HAP-1 (cell line): Measurements from ENCODE around the gene ARRDC2.

ENCODE experiments used
- DNase-seq, 2 experiments: peaks; one replicate each; pipeline ENCODE4 v3.0.0-alpha.2; 2016 to 2020; ENCODE audit warnings: low spot score in 2 of 2
- H3K27me3 ChIP-seq: fragments of 250-450 bp; sonication (Bioruptor Pico); 2 replicates; pipeline ENCODE4 v1.5.1; 2020; ENCODE audit warnings: low read depth, mild to moderate bottlenecking, moderate library complexity
- H3K36me3 ChIP-seq: fragments of 250-450 bp; sonication (Bioruptor Pico); replicated peaks from 2 replicates; pipeline ENCODE4 v1.5.1; 2020; ENCODE audit warnings: mild to moderate bottlenecking
- H3K4me1 ChIP-seq: fragments of 250-450 bp; sonication (Bioruptor Pico); 2 replicates; pipeline ENCODE4 v1.5.1; 2020; ENCODE audit warnings: mild to moderate bottlenecking
- H3K4me3 ChIP-seq: fragments of 250-450 bp; sonication (Bioruptor Pico); 2 replicates; pipeline ENCODE4 v1.5.1; 2020; ENCODE audit warnings: mild to moderate bottlenecking, moderate library complexity
- H3K9me3 ChIP-seq: fragments of 250-450 bp; sonication (Bioruptor Pico); 2 replicates; pipeline ENCODE4 v1.5.1; 2020; ENCODE audit warnings: mild to moderate bottlenecking, moderate library complexity
- in situ Hi-C: fragments of 300-500 bp; cut with MboI; formaldehyde crosslinking; loops from 3 replicates; pipeline ENCODE4 v1.14.3; 2020; ENCODE audit warnings: low sequenced_read_pairs, inconsistent platforms, mixed read lengths

The ARRDC2 gene

DNA sequence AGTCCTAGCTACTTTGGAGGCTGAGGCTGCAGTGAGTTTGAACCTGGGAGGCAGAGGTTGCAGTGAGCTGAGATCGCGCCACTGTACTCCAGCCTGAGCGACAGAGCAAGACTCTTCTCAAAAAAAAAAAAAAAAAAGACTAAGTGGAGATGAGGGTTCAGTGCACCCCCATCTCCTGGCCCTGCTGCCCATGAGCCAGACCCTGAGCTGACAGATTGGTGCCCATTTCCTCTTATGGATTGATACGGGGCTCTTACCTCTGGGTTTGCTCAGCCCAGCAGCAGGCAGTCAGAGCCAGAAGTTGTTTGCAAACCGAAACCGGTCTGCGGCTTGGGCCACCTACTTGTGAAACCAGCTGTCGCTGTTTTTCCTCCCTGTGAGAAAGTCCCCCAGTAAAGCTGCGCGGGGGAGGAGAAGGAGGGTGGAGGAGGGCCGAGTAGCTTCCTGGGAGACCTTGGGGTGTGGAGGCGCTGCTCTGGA lies 36.9 kb downstream of the ARRDC2 start:
- no peaks in the 10 kb centered on the region for H3K36me3 ChIP-seq
- H3K4me3 ChIP-seq = no peak overlapping the region
- DNase-seq = no peak
- H3K9me3 ChIP-seq = no peaks in the 10 kb centered on the region
- in situ Hi-C loops = no loop called here
- no peaks in the 10 kb centered on the region for H3K4me1 ChIP-seq
- H3K27me3 ChIP-seq = 0 out of 2 replicates have a peak, but pooled peaks cover 4% of the 10 kb centered on the region

- Histone ChIP-seq H3K9me3 (no peaks in the 10 kb centered on the region), H3K27me3 (0 out of 2 replicates have a peak, but pooled peaks cover 4% of the 10 kb centered on the region), H3K36me3 (no peaks in the 10 kb centered on the region), H3K4me3 (no peak overlapping the region), H3K4me1 (no peaks in the 10 kb centered on the region)
- no peak for DNase-seq
- in situ Hi-C loops = no loop called here
These were observed 37.5 kb downstream of the ARRDC2 start for GRCh38 chr19:18045307-18046050.

DNA sequence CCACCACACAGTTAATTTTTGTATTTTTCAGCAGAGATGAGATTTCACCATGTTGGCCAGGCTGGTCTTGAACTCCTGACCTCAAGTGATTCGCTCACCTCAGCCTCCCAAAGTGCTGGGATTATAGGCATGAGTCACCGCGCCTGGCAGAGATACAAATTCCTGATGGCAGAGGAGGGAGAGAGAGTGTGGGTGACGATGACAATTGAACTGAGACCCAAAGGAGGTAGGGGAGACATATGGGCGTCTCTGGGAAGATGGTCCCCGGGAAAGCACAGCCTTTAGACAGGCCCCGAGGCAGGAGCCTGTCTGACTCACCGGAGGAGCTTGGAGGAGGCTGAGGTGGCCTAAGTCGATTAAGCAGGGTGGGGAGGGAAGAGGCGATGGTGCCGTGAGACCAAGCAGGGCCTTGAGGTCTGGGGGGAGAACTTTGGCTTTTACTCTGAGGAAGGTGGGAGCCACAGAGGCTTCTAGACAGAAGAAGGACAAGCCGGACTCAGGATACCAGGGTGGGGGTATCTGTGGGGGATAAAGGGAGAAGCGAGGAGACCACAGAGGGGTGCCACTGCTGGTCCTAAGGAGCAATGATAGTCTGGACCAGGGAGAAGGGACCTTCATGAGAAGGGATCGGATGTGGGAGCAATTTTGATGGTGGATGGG lies 38.2 kb downstream of the ARRDC2 start:
- DNase-seq = no peak
- Histone ChIP-seq H3K4me1 (no peaks in the 10 kb centered on the region), H3K36me3 (no peaks in the 10 kb centered on the region), H3K4me3 (no peak overlapping the region), H3K27me3 (0 out of 2 replicates have a peak, but pooled peaks cover 4% of the 10 kb centered on the region), H3K9me3 (no peaks in the 10 kb centered on the region)
- in situ Hi-C loops = no loop called here

DNA sequence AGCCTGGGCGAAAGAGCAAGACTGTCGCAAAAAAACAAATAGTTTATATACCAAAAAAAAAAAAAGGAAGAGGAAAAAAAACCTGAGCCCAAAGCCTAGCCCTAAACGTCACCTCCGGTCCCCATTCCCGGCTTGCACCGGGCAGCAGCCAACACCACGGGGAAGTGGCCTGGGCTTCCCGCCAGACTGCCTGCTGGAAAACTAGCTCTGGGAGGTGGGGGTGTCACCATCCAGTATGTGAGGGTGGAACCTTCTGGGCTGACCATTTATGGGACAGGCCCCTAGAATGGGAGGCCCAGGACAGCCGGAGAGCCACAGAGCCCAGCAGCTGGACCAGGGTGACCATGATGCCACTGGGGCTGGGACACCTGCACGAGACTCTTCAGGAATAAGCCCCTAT lies 41.4 kb downstream of the ARRDC2 start:
- DNase-seq = no peak
- Histone ChIP-seq H3K4me3 (no peak overlapping the region), H3K4me1 (peaks cover 3% of the 10 kb centered on the region), H3K27me3 (no peaks in the 10 kb centered on the region), H3K36me3 (no peaks in the 10 kb centered on the region), H3K9me3 (no peaks in the 10 kb centered on the region)
- in situ Hi-C loops = no loop called here

GRCh38 chr19:18051887-18052286 lies 43.9 kb downstream of the ARRDC2 start:
- H3K4me3 ChIP-seq = no peak overlapping the region
- no peaks in the 10 kb centered on the region for H3K9me3 ChIP-seq
- no peaks in the 10 kb centered on the region for H3K27me3 ChIP-seq
- H3K4me1 ChIP-seq = peaks cover 3% of the 10 kb centered on the region
- no peak for DNase-seq
- H3K36me3 ChIP-seq = no peaks in the 10 kb centered on the region
- in situ Hi-C loops = no loop called here

DNA sequence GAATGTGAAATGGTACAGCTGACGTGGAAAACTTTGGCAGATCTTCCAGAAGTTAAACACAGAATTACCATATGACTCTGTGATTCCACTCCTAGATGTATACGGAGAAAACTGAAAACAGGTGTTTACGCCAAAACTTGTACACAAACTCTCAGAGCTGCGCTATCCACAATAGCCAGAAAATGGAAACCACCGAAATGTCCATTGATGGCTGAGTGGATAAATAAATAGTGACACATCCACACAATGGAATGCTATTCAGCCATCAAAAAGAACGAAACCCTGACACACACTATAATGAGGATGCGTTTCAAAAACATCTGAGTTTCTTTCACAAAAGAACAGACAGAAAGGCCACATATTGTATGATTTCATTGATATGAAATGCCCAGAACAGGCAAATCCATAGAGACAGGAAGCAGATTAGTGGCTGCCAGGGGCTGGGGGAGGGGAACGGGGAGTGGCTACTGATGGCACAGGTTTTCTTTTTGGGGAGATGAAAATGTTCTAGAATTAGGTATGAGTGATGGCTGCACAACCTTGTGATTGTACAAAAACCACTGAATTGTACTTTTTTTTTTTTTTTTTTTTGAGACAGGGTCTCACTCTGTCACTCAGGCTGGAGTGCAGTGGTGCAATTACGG lies 45.7 kb downstream of the ARRDC2 start:
- Histone ChIP-seq H3K27me3 (no peaks in the 10 kb centered on the region), H3K4me3 (no peak overlapping the region), H3K36me3 (no peaks in the 10 kb centered on the region), H3K9me3 (no peaks in the 10 kb centered on the region), H3K4me1 (peaks cover 7% of the 10 kb centered on the region)
- no peak for DNase-seq
- in situ Hi-C loops = no loop called here

- in situ Hi-C loops = no loop called here
These were observed 48.0 kb downstream of the ARRDC2 start for GRCh38 chr19:18055967-18056366.

DNA sequence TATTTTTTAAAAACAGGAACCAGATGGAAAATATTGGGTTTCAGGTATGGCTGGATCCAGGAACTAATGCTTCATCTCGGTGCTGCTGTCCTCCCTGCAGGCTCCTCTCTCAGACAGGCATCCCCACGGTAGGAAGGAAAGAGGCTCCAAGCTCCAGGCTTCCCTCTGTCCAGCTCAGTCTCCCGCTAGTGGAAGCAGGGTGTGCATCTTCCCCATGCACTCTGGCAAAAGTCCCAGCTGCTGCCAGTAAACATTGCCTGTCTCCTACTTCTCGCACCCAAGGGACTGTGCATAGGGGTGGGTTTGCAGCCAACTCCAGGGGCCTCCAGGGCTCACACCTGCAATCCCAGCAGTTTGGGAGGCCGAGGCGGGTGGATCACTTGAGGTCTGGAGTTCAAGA lies 49.6 kb downstream of the ARRDC2 start:
- H3K36me3 ChIP-seq = no peaks in the 10 kb centered on the region
- H3K4me3 ChIP-seq = no peak overlapping the region
- DNase-seq = no peak
- no peaks in the 10 kb centered on the region for H3K27me3 ChIP-seq
- H3K9me3 ChIP-seq = no peaks in the 10 kb centered on the region
- H3K4me1 ChIP-seq = peaks cover 7% of the 10 kb centered on the region
- in situ Hi-C loops = no loop called here

More at GRCh38 chr19:18055967-18056366, 48.0 kb downstream of the ARRDC2 start:
- no peak for DNase-seq
- Histone ChIP-seq H3K4me1 (peaks cover 7% of the 10 kb centered on the region), H3K36me3 (no peaks in the 10 kb centered on the region), H3K9me3 (no peaks in the 10 kb centered on the region), H3K4me3 (no peak overlapping the region), H3K27me3 (no peaks in the 10 kb centered on the region)

- no peaks in the 10 kb centered on the region for H3K9me3 ChIP-seq
- H3K36me3 ChIP-seq = no peaks in the 10 kb centered on the region
- peak; percentile 77 to 87 for DNase-seq
- in situ Hi-C loops = no loop called here
- peak overlapping the region; percentile 24 for H3K4me3 ChIP-seq
- peaks cover 7% of the 10 kb centered on the region for H3K4me1 ChIP-seq
- H3K27me3 ChIP-seq = no peaks in the 10 kb centered on the region
These were observed 50.4 kb downstream of the ARRDC2 start for GRCh38 chr19:18058208-18059009.

DNA sequence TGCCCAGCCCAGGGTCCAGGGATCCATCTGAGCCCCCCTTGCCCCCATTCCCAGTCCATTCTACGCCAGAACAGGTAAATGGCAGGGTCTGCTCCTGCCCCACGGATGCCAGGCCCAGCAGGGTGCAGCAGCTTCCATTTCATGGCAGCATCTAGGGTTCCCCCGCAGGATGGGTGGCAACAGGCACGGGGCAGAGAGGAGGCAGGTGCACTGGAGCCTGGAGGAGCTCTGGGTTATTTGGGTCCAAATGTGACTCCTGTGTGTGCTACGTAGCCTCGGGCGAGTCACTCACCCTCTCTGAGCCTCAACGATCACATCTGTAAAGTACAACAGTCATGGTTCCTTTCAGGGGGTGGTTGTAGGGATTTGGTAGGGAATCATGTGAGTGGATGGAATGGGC lies 51.3 kb downstream of the ARRDC2 start:
- in situ Hi-C loops = no loop called here
- Histone ChIP-seq H3K4me3 (no peak overlapping the region), H3K9me3 (no peaks in the 10 kb centered on the region), H3K36me3 (no peaks in the 10 kb centered on the region), H3K27me3 (no peaks in the 10 kb centered on the region), H3K4me1 (peaks cover 3% of the 10 kb centered on the region; the same call in 1 of the 2 replicates)
- DNase-seq = no peak

- no peaks in the 10 kb centered on the region for H3K36me3 ChIP-seq
- H3K4me1 ChIP-seq = peaks cover 3% of the 10 kb centered on the region; the same call in 1 of the 2 replicates
- in situ Hi-C loops = loop anchor here (5.0 kb wide), 1 partner anchor 58 kb away; no protein-coding TSS in a partner anchor
- no peaks in the 10 kb centered on the region for H3K9me3 ChIP-seq
- DNase-seq = no peak
- H3K4me3 ChIP-seq = no peak overlapping the region
- no peaks in the 10 kb centered on the region for H3K27me3 ChIP-seq
These were observed 51.9 kb downstream of the ARRDC2 start for GRCh38 chr19:18059902-18060301.

DNA sequence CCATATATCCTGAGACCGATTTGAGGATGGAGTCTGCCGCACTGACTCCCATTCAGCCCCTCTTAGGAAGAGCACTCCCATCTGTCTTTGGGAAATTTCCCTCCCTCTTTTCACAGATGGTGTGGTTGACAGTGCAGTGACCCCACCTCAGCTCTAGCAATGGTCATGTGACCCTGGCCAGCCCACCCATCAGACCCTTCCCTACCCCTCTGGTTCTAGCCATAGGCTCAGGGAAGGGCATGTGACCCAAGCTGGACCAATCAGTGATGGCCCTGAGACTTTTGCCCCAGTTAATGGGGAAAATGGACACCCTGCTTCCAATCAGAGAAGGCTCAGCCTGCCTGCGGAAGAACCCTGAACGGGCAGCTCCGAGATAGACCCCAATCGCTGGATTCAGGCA lies 52.5 kb downstream of the ARRDC2 start:
- DNase-seq = peak; percentile 5 to 38
- peaks cover 3% of the 10 kb centered on the region; the same call in 1 of the 2 replicates for H3K4me1 ChIP-seq
- H3K27me3 ChIP-seq = no peaks in the 10 kb centered on the region
- in situ Hi-C loops = loop anchor here (5.0 kb wide), 1 partner anchor 58 kb away; no protein-coding TSS in a partner anchor
- H3K4me3 ChIP-seq = no peak overlapping the region
- no peaks in the 10 kb centered on the region for H3K36me3 ChIP-seq
- no peaks in the 10 kb centered on the region for H3K9me3 ChIP-seq

- H3K27me3 ChIP-seq = no peaks in the 10 kb centered on the region
- peaks cover 3% of the 10 kb centered on the region; the same call in 1 of the 2 replicates for H3K4me1 ChIP-seq
- in situ Hi-C loops = loop anchor here (5.0 kb wide), 1 partner anchor 60 kb away; no protein-coding TSS in a partner anchor
- no peaks in the 10 kb centered on the region for H3K36me3 ChIP-seq
- no peak overlapping the region for H3K4me3 ChIP-seq
- H3K9me3 ChIP-seq = no peaks in the 10 kb centered on the region
- DNase-seq = no peak
These were observed 54.1 kb downstream of the ARRDC2 start for GRCh38 chr19:18062028-18062427.
